ENCODE measurements around the gene LONP2. TPM values are rescaled to one million over a fixed set of nuclear protein-coding genes. Genes with fewer than 3 reads are reported as not detected.

Gene LONP2
- total and polyA plus RNA-seq, 7 experiments from 2014 or later = 37.8 to 124 (median 81.5) TPM

GRCh38 chr16:48361540-48362144 is 117.5 kb downstream of the LONP2 start:
- H3K9me3 ChIP-seq (ENCODE audit: control insufficient read depth in 2 of 3, low read length in 3 of 3) = no peaks in the 10 kb centered on the region
- H3K27ac ChIP-seq (ENCODE audit: low read depth, low read length) = no peak overlapping the region
- H3K36me3 ChIP-seq (ENCODE audit: control insufficient read depth in 2 of 3, insufficient read depth in 3 of 3, low read length in 3 of 3) = peaks cover 0 to 6% (median 0%) of the 10 kb centered on the region in 3 experiments
- Mint-ChIP-seq H3K4me1 (peaks cover 15 to 41% (median 35%) of the 10 kb centered on the region in 7 donors), H3K27me3 (no peaks in the 10 kb centered on the region), H3K36me3 (peaks cover 0 to 3% (median 0%) of the 10 kb centered on the region in 5 donors), H3K9me3 (no peaks in the 10 kb centered on the region), H3K4me3 (no peak overlapping the region), H3K27ac (peak overlapping the region in 1 of 9 donors; percentile 34)
- H3K4me3 ChIP-seq (ENCODE audit: low read length) = no peak overlapping the region
- DNase-seq = no peak
- ChIA-PET CTCF (interaction anchor here (0.9 to 10.2 kb wide), 2 partner anchors 261 to 269 kb away, joined by 3 to 89 read pairs; no protein-coding TSS in a partner anchor), POLR2A (interaction anchor here (1.3 kb wide), 1 partner anchor 82 kb away, joined by 3 read pairs; no protein-coding TSS in a partner anchor)
- peaks cover 5 to 9% of the 10 kb centered on the region in 2 donors for H3K4me1 ChIP-seq (ENCODE audit: control insufficient read depth in 2 of 2, insufficient read depth in 2 of 2, low read length in 2 of 2)
- no peaks in the 10 kb centered on the region for H3K27me3 ChIP-seq (ENCODE audit: control insufficient read depth in 2 of 2, insufficient read depth in 2 of 2, low read length in 2 of 2)
- intact Hi-C loops (cut with micrococcal nuclease) = loop anchor here in 1 of 2 donors (10.0 kb wide), 1 partner anchor 897 kb away; the partner anchor contains the start of genes ITFG1 and PHKB
- no peak for ATAC-seq

GRCh38 chr16:48365025-48365600 is 121.0 kb downstream of the LONP2 start:
- no peaks in the 10 kb centered on the region for H3K9me3 ChIP-seq (ENCODE audit: control insufficient read depth in 2 of 3, low read length in 3 of 3)
- H3K36me3 Mint-ChIP-seq = peaks cover 0 to 3% (median 0%) of the 10 kb centered on the region in 5 donors
- peaks cover 21 to 68% (median 53%) of the 10 kb centered on the region in 7 donors for H3K4me1 Mint-ChIP-seq
- CTCF ChIA-PET = interaction anchor here (1.1 to 2.5 kb wide), 3 partner anchors 11 to 265 kb away, joined by 3 to 17 read pairs (median 5); no protein-coding TSS in a partner anchor
- no peaks in the 10 kb centered on the region for H3K27me3 ChIP-seq (ENCODE audit: control insufficient read depth in 2 of 2, insufficient read depth in 2 of 2, low read length in 2 of 2)
- DNase-seq (no peak), ATAC-seq (no peak)
- peaks cover 0 to 6% (median 0%) of the 10 kb centered on the region in 3 experiments for H3K36me3 ChIP-seq (ENCODE audit: control insufficient read depth in 2 of 3, insufficient read depth in 3 of 3, low read length in 3 of 3)
- peaks cover 14 to 15% of the 10 kb centered on the region in 2 donors for H3K4me1 ChIP-seq (ENCODE audit: control insufficient read depth in 2 of 2, insufficient read depth in 2 of 2, low read length in 2 of 2)
- peak overlapping the region; percentile 73 to 98 (median 92) for H3K4me3 Mint-ChIP-seq
- H3K27ac Mint-ChIP-seq = peak overlapping the region; percentile 82 to 99 (median 94)
- H3K9me3 Mint-ChIP-seq = no peaks in the 10 kb centered on the region
- intact Hi-C loops (cut with micrococcal nuclease) = loop anchor here (1.0 to 10.0 kb wide), 5 partner anchors 118 to 1393 kb away; partner anchors contain the start of genes DNAJA2 (in 2 of the 2), ABCC11 (in 1 of the 2), ITFG1 (in 1 of the 2) and NETO2 (in 1 of the 2)
- no peaks in the 10 kb centered on the region for H3K27me3 Mint-ChIP-seq
- peak overlapping the region; percentile 88 for H3K4me3 ChIP-seq (ENCODE audit: low read length)
- peak overlapping the region; percentile 77 for H3K27ac ChIP-seq (ENCODE audit: low read depth, low read length)
- POLR2A ChIA-PET = interaction anchor here (0.7 to 4.2 kb wide), 6 partner anchors 9 to 1478 kb away, joined by 3 to 50 read pairs (median 4); partner anchors contain the start of gene SIAH1

- Histone ChIP-seq H3K27me3 (ENCODE audit: control insufficient read depth in 2 of 2, insufficient read depth in 2 of 2, low read length in 2 of 2) (no peaks in the 10 kb centered on the region), H3K27ac (ENCODE audit: low read depth, low read length) (peak overlapping the region; percentile 77), H3K4me3 (ENCODE audit: low read length) (peak overlapping the region; percentile 88), H3K36me3 (ENCODE audit: control insufficient read depth in 2 of 3, insufficient read depth in 3 of 3, low read length in 3 of 3) (peaks cover 0 to 6% (median 0%) of the 10 kb centered on the region in 3 experiments), H3K9me3 (ENCODE audit: control insufficient read depth in 2 of 3, low read length in 3 of 3) (no peaks in the 10 kb centered on the region), H3K4me1 (ENCODE audit: control insufficient read depth in 2 of 2, insufficient read depth in 2 of 2, low read length in 2 of 2) (peaks cover 14 to 15% of the 10 kb centered on the region in 2 donors)
- ChIA-PET POLR2A (interaction anchor here (0.7 to 4.2 kb wide), 16 partner anchors 9 to 1479 kb away, joined by 3 to 50 read pairs (median 4); partner anchors contain the start of genes DNAJA2, N4BP1 and SIAH1), CTCF (interaction anchor here (1.1 to 2.5 kb wide), 5 partner anchors 11 to 264 kb away, joined by 3 to 17 read pairs (median 5); no protein-coding TSS in a partner anchor)
- peaks cover 24 to 71% (median 54%) of the 10 kb centered on the region in 7 donors for H3K4me1 Mint-ChIP-seq
- ATAC-seq (peak; percentile 95), DNase-seq (peak; percentile 66 to 86 (median 73))
- peak overlapping the region; percentile 89 to 100 (median 98) for H3K27ac Mint-ChIP-seq
- no peaks in the 10 kb centered on the region for H3K27me3 Mint-ChIP-seq
- H3K9me3 Mint-ChIP-seq = no peaks in the 10 kb centered on the region
- H3K36me3 Mint-ChIP-seq = peaks cover 0 to 3% (median 0%) of the 10 kb centered on the region in 5 donors
- intact Hi-C loops (cut with micrococcal nuclease) = loop anchor here (1.0 to 10.0 kb wide), 11 partner anchors 12 to 1393 kb away; partner anchors contain the start of genes DNAJA2 (in 2 of the 2), SIAH1 (in 2 of the 2), ABCC11 (in 1 of the 2) and ITFG1 (in 1 of the 2)
- H3K4me3 Mint-ChIP-seq = peak overlapping the region; percentile 83 to 100 (median 94)
Observed at GRCh38 chr16:48365601-48366164, 121.6 kb downstream of the LONP2 start.

GRCh38 chr16:48366165-48367093 is 122.3 kb downstream of the LONP2 start:
- DNase-seq (peak in 7 of 9 donors; percentile 58 to 80 (median 72)), ATAC-seq (peak; percentile 82)
- Histone ChIP-seq H3K9me3 (ENCODE audit: control insufficient read depth in 2 of 3, low read length in 3 of 3) (no peaks in the 10 kb centered on the region), H3K4me3 (ENCODE audit: low read length) (peak overlapping the region; percentile 88), H3K4me1 (ENCODE audit: control insufficient read depth in 2 of 2, insufficient read depth in 2 of 2, low read length in 2 of 2) (peaks cover 14 to 15% of the 10 kb centered on the region in 2 donors), H3K36me3 (ENCODE audit: control insufficient read depth in 2 of 3, insufficient read depth in 3 of 3, low read length in 3 of 3) (peaks cover 0 to 6% (median 0%) of the 10 kb centered on the region in 3 experiments), H3K27me3 (ENCODE audit: control insufficient read depth in 2 of 2, insufficient read depth in 2 of 2, low read length in 2 of 2) (no peaks in the 10 kb centered on the region), H3K27ac (ENCODE audit: low read depth, low read length) (peak overlapping the region; percentile 77)
- no peaks in the 10 kb centered on the region for H3K9me3 Mint-ChIP-seq
- ChIA-PET POLR2A (interaction anchor here (0.7 to 4.2 kb wide), 15 partner anchors 10 to 1480 kb away, joined by 3 to 50 read pairs (median 4); partner anchors contain the start of genes DNAJA2, N4BP1 and SIAH1), CTCF (interaction anchor here (1.1 to 2.5 kb wide), 4 partner anchors 12 to 264 kb away, joined by 3 to 17 read pairs (median 6); no protein-coding TSS in a partner anchor)
- intact Hi-C loops (cut with micrococcal nuclease) = loop anchor here (1.0 to 10.0 kb wide), 10 partner anchors 12 to 1394 kb away; partner anchors contain the start of genes DNAJA2 (in 2 of the 2), SIAH1 (in 2 of the 2), ABCC11 (in 1 of the 2) and ITFG1 (in 1 of the 2)
- peak overlapping the region; percentile 89 to 100 (median 98) for H3K27ac Mint-ChIP-seq
- H3K4me3 Mint-ChIP-seq = peak overlapping the region; percentile 83 to 100 (median 94)
- H3K27me3 Mint-ChIP-seq = no peaks in the 10 kb centered on the region
- peaks cover 27 to 71% (median 57%) of the 10 kb centered on the region in 7 donors for H3K4me1 Mint-ChIP-seq
- peaks cover 0 to 3% (median 0%) of the 10 kb centered on the region in 5 donors for H3K36me3 Mint-ChIP-seq

GRCh38 chr16:48367441-48368049 is 123.4 kb downstream of the LONP2 start:
- no peak for DNase-seq
- intact Hi-C loops (cut with micrococcal nuclease) = loop anchor here (2.0 to 10.0 kb wide), 5 partner anchors 49 to 1395 kb away; partner anchors contain the start of genes DNAJA2 (in 2 of the 2), ABCC11 (in 1 of the 2), ITFG1 (in 1 of the 2) and NETO2 (in 1 of the 2)
- H3K27ac Mint-ChIP-seq = peak overlapping the region in 8 of 9 donors; percentile 94 to 100 (median 98)
- Histone ChIP-seq H3K4me1 (ENCODE audit: control insufficient read depth in 2 of 2, insufficient read depth in 2 of 2, low read length in 2 of 2) (peaks cover 14 to 15% of the 10 kb centered on the region in 2 donors), H3K27ac (ENCODE audit: low read depth, low read length) (peak overlapping the region; percentile 77), H3K36me3 (ENCODE audit: control insufficient read depth in 2 of 3, insufficient read depth in 3 of 3, low read length in 3 of 3) (no peaks in the 10 kb centered on the region), H3K9me3 (ENCODE audit: control insufficient read depth in 2 of 3, low read length in 3 of 3) (no peaks in the 10 kb centered on the region), H3K27me3 (ENCODE audit: control insufficient read depth in 2 of 2, insufficient read depth in 2 of 2, low read length in 2 of 2) (no peaks in the 10 kb centered on the region), H3K4me3 (ENCODE audit: low read length) (no peak overlapping the region)
- peak overlapping the region in 5 of 10 donors; percentile 33 to 98 (median 91) for H3K4me3 Mint-ChIP-seq
- H3K27me3 Mint-ChIP-seq = no peaks in the 10 kb centered on the region
- CTCF ChIA-PET = interaction anchor here (0.7 to 2.5 kb wide), 5 partner anchors 13 to 263 kb away, joined by 3 to 17 read pairs (median 4); partner anchors contain the start of gene N4BP1
- no peak for ATAC-seq
- no peaks in the 10 kb centered on the region for H3K36me3 Mint-ChIP-seq
- peaks cover 28 to 76% (median 62%) of the 10 kb centered on the region in 7 donors for H3K4me1 Mint-ChIP-seq
- POLR2A ChIA-PET = interaction anchor here (1.3 to 4.2 kb wide), 4 partner anchors 11 to 17 kb away, joined by 3 to 50 read pairs (median 8); partner anchors contain the start of gene SIAH1
- no peaks in the 10 kb centered on the region for H3K9me3 Mint-ChIP-seq

Data from naive thymus-derived CD4-positive, alpha-beta T cell (primary cell).